Keratinocyte (primary cell): ENCODE results near the gene RAET1G. TPM values are rescaled to one million over a fixed set of nuclear protein-coding genes. Genes with fewer than 3 reads are reported as not detected.
"Not testable (repeated sequence)": the region's sequence is repeated elsewhere in the genome, so short reads cannot be mapped to it uniquely, and the experiment has no call there.

Experiments used
- DNase-seq: peaks from one replicate; pipeline ENCODE4 v3.0.0-alpha.2; 2011; ENCODE audit warnings: low read depth, missing footprints, low spot score
- FAIRE-seq: peaks from 2 replicates; lab custom pipeline; 2011; peaks lifted over from hg19 to GRCh38; lab: Jason Lieb, UNC
- H2AFZ ChIP-seq: 2 replicates; pipeline ENCODE4 v1.6.0; 2012; ENCODE audit warnings: low read length, control low read depth, inconsistent platforms; ENCODE audit not compliant: control insufficient read depth
- H3K27ac ChIP-seq: 2 replicates; pipeline ENCODE4 v1.5.1; 2011; ENCODE audit warnings: low read length; ENCODE audit not compliant: control insufficient read depth, insufficient read depth
- H3K27me3 ChIP-seq: 3 replicates; pipeline ENCODE4 v1.6.0; 2011; ENCODE audit warnings: low read length; ENCODE audit not compliant: control insufficient read depth, insufficient read depth; ENCODE audit errors: extremely low read depth
- H3K36me3 ChIP-seq, 2 experiments: 2 replicates in 1 of 2; 3 replicates in 1 of 2; pipeline ENCODE4 v1.5.1; 2011; ENCODE audit warnings: low read length in 2 of 2, mild to moderate bottlenecking in 1 of 2; ENCODE audit not compliant: control insufficient read depth in 2 of 2, insufficient read depth in 2 of 2; ENCODE audit errors: extremely low read depth in 1 of 2
- H3K4me1 ChIP-seq: 3 replicates; pipeline ENCODE4 v1.5.1; 2011; ENCODE audit warnings: low read length; ENCODE audit not compliant: control insufficient read depth, insufficient read depth; ENCODE audit errors: extremely low read depth
- H3K4me2 ChIP-seq: 3 replicates; pipeline ENCODE4 v1.6.0; 2011; ENCODE audit warnings: low read depth, low read length; ENCODE audit not compliant: control insufficient read depth, insufficient read depth; ENCODE audit errors: extremely low read depth
- H3K4me3 ChIP-seq, 3 experiments: fragments of 200-600 bp in 1 of 3; sonication (generic) in 1 of 3; 2 replicates in 2 of 3; 3 replicates in 1 of 3; pipeline ENCODE4 v1.5.1; 2011 to 2016; ENCODE audit warnings: low read length in 3 of 3, mild to moderate bottlenecking in 3 of 3, control low read depth in 2 of 3, inconsistent platforms in 1 of 3, low read depth in 1 of 3, mixed read lengths in 1 of 3, mixed run types in 1 of 3, moderate library complexity in 1 of 3; ENCODE audit not compliant: control insufficient read depth in 2 of 3, insufficient read depth in 2 of 3; ENCODE audit errors: extremely low read depth in 1 of 3
- H3K79me2 ChIP-seq: 2 replicates; pipeline ENCODE4 v1.6.0; 2012; ENCODE audit warnings: low read length; ENCODE audit not compliant: control insufficient read depth, insufficient read depth
- H3K9ac ChIP-seq: 3 replicates; pipeline ENCODE4 v1.6.0; 2011; ENCODE audit warnings: low read length; ENCODE audit not compliant: control insufficient read depth, insufficient read depth; ENCODE audit errors: extremely low read depth
- H3K9me1 ChIP-seq: 3 replicates; pipeline ENCODE4 v1.6.0; 2011; ENCODE audit warnings: low read length; ENCODE audit not compliant: control insufficient read depth, insufficient read depth; ENCODE audit errors: extremely low read depth
- H3K9me3 ChIP-seq: 2 replicates; pipeline ENCODE4 v1.5.1; 2012; ENCODE audit warnings: low read depth, low read length; ENCODE audit not compliant: control insufficient read depth
- H4K20me1 ChIP-seq: 3 replicates; pipeline ENCODE4 v1.6.0; 2011; ENCODE audit warnings: low read length; ENCODE audit not compliant: control insufficient read depth, insufficient read depth; ENCODE audit errors: extremely low read depth
- EZH2 ChIP-seq: IDR thresholded peaks from one replicate; pipeline ENCODE4 v1.6.1; 2012; ENCODE audit warnings: inconsistent platforms, mild to moderate bottlenecking, low read length, moderate library complexity
- dilution Hi-C: fragments of 300-500 bp; cut with MboI; formaldehyde crosslinking; loops from one replicate; pipeline ENCODE4 v1.7.0; 2020; ENCODE audit warnings: low sequenced_read_pairs; ENCODE audit not compliant: extremely low pct_ligation_motif_present
- polyA plus RNA-seq, 5 experiments: library from polyadenylated mRNA; depleted of rRNA in 3 of 5; stranded (reverse) in 3 of 5; stranded (forward) in 1 of 5; unstranded in 1 of 5; fragments of >200 nt; gene quantifications; 1 replicate in 1 of 5; 2 replicates in 3 of 5; 3 replicates in 1 of 5; pipeline versions ENCODE4 v1.2.1 to v1.2.3, GENCODE V29; 2011 to 2012; ENCODE audit warnings: missing spikeins in 2 of 5, low read depth in 1 of 5, low replicate concordance in 1 of 5
- TF ChIP-seq, protein P1 (sequence below), 3 experiments: IDR thresholded peaks in 1 of 3; conservative IDR thresholded peaks in 1 of 3; optimal IDR thresholded peaks in 1 of 3; 2 replicates in 2 of 3; 3 replicates in 1 of 3; pipeline versions ENCODE3 to v1.5.1; 2011; ENCODE audit warnings: low read length in 3 of 3, mild to moderate bottlenecking in 3 of 3, moderate library complexity in 2 of 3, control low read depth in 1 of 3, inconsistent platforms in 1 of 3; ENCODE audit not compliant: insufficient read depth in 2 of 3; ENCODE audit errors: extremely low read depth in 1 of 3

RAET1G gene
- polyA plus RNA-seq, 1 donor (not counting 4 experiments of a cell fraction or from before 2014, with no cell fraction given): 16.4 TPM

DNA sequence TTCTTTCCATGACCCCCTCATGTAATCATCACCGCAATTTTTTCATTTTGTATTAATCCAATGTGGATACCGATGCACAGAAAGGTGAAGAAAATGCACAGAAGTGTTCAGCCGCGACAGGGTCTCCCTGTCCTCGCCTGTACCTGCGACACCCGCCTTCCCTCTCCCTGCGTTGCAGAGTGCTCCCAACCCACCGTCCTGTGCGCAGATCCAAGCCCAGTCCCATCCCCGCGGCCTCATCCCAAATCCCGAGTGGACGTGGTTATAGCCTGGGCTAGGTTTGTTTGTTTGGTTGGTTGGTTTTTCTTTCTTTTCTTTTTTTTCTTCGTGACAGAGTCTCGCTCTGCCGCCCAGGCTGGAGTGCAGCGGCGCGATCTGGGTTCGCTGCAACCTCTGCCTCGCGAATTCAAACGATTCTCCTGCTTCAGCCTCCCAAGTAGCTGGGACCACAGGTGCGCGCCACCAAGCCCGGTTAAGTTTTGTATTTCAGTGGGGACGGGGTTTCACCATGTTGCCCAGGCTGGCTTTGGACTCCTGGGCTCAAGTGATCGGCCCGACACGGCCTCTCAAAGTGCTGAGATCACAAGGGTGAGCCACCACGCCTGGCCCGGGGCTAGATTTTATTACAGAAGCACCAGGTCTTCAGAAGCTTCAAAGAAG is 536 bp upstream of the RAET1G start:
- Histone ChIP-seq H3K27me3 (no peaks in the 10 kb centered on the region), H3K9me3 (no peaks in the 10 kb centered on the region), H3K4me2 (peak overlapping the region; percentile 94), H3K27ac (no peak overlapping the region), H2AFZ (peak overlapping the region; percentile 61), H3K36me3 (peaks cover 0 to 3% of the 10 kb centered on the region in 2 experiments), H3K4me1 (peaks cover 18% of the 10 kb centered on the region), H3K79me2 (no peaks in the 10 kb centered on the region), H4K20me1 (no peaks in the 10 kb centered on the region), H3K4me3 (peak overlapping the region; percentile 57 to 76 (median 69)), H3K9ac (peak overlapping the region; percentile 37), H3K9me1 (no peaks in the 10 kb centered on the region)
- dilution Hi-C loops: no loop called here
- DNase-seq (no peak), FAIRE-seq (no peak)
- no peak for TF ChIP-seq EZH2
- TF ChIP-seq, protein P1, sequence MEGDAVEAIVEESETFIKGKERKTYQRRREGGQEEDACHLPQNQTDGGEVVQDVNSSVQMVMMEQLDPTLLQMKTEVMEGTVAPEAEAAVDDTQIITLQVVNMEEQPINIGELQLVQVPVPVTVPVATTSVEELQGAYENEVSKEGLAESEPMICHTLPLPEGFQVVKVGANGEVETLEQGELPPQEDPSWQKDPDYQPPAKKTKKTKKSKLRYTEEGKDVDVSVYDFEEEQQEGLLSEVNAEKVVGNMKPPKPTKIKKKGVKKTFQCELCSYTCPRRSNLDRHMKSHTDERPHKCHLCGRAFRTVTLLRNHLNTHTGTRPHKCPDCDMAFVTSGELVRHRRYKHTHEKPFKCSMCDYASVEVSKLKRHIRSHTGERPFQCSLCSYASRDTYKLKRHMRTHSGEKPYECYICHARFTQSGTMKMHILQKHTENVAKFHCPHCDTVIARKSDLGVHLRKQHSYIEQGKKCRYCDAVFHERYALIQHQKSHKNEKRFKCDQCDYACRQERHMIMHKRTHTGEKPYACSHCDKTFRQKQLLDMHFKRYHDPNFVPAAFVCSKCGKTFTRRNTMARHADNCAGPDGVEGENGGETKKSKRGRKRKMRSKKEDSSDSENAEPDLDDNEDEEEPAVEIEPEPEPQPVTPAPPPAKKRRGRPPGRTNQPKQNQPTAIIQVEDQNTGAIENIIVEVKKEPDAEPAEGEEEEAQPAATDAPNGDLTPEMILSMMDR (optimal IDR thresholded peaks at IDR 0.05 in 1 of 3, IDR thresholded peaks at IDR 0.05 in 1 of 3, conservative IDR thresholded peaks at IDR 0.05 in 1 of 3; ENCODE audit: extremely low read depth in 1 of 3, insufficient read depth in 2 of 3, low read length in 3 of 3): no peak

DNA sequence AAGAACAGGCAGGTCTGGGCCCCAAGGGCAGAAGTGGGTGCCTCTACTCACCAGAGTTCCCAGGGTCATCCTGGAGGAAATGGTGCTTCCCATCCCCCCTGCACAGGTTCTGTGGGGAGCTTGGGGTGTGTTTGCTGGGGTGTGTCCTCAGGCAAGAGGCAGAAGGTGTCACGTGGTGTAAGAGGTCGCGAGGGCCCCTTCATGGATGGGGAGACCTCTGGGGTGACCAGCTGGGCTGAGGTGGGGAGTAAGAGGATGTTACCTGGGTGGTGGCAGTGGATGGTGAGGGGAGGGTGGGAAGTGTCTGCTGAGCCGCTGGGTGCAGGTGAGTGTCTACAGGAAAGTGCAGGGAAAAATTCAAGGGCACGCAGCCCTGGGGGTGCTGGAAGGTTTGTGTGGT is 830 bp downstream of the RAET1G start:
- H3K36me3 ChIP-seq, H3K27me3 ChIP-seq, dilution Hi-C loops, DNase-seq, H3K9me3 ChIP-seq, H3K9me1 ChIP-seq, FAIRE-seq, H3K79me2 ChIP-seq, H3K27ac ChIP-seq, H3K9ac ChIP-seq, H2AFZ ChIP-seq, H4K20me1 ChIP-seq: not testable (repeated sequence)
- peaks cover 27% of the 10 kb centered on the region for H3K4me1 ChIP-seq
- H3K4me2 ChIP-seq: peak overlapping the region; percentile 94
- peak overlapping the region in 2 of 3 experiments; percentile 57 to 76 for H3K4me3 ChIP-seq

DNA sequence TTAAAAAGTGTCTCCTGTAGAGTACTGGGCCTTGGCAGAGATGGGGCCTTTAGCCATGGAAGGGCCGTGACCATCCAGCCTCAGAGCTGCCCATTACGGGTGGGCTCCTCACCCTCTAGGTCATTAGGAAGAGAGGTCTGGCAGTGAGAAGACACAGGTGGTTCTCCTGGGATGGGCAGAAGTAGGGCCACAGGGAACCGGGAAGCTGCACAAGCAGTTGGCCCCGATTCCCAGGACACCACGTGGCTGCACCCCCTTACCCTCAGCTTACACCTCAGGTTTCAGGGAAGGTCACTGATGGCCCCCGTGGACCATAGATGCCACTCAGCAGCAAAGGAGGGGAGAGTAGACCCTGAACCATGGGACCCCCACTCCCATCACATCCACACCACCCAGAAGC is 1.6 kb downstream of the RAET1G start:
- H3K27me3 ChIP-seq: no peaks in the 10 kb centered on the region
- TF ChIP-seq EZH2: no peak
- no peaks in the 10 kb centered on the region for H3K9me3 ChIP-seq
- no peak overlapping the region for H3K9ac ChIP-seq
- no peaks in the 10 kb centered on the region for H3K79me2 ChIP-seq
- DNase-seq (no peak), FAIRE-seq (no peak)
- no peak overlapping the region for H2AFZ ChIP-seq
- H3K9me1 ChIP-seq: no peaks in the 10 kb centered on the region
- H3K4me2 ChIP-seq: no peak overlapping the region
- dilution Hi-C loops: no loop called here
- H3K36me3 ChIP-seq: peaks cover 0 to 4% of the 10 kb centered on the region in 2 experiments
- H3K27ac ChIP-seq: no peak overlapping the region
- H4K20me1 ChIP-seq: no peaks in the 10 kb centered on the region
- no peak overlapping the region for H3K4me3 ChIP-seq
- peaks cover 26% of the 10 kb centered on the region for H3K4me1 ChIP-seq
